HepG2 (cell line): ENCODE results near the gene CLCN4. TPM values are rescaled to one million over a fixed set of nuclear protein-coding genes. Genes with fewer than 3 reads are reported as not detected.

Experiments used
- ARNT2 ChIP-seq: sonication (generic); formaldehyde crosslinking; IDR thresholded peaks from 2 replicates; pipeline ENCODE4 v1.8.0; 2022; ENCODE audit warnings: mild to moderate bottlenecking, low read depth, missing genetic modification reagents, moderate library complexity
- HMG20B ChIP-seq: conservative IDR thresholded peaks from 2 replicates; pipeline ENCODE4 v1.6.1; 2016; ENCODE audit warnings: missing genetic modification reagents, missing compliant biosample characterization
- ZIK1 ChIP-seq: sonication (generic); formaldehyde crosslinking; IDR thresholded peaks from 2 replicates; pipeline ENCODE4 v1.5.0; 2020; ENCODE audit warnings: mild to moderate bottlenecking, low read depth, missing genetic modification reagents, borderline replicate concordance
- polyA plus RNA-seq, 8 experiments: library from polyadenylated mRNA; depleted of rRNA in 3 of 8; stranded (reverse) in 7 of 8; unstranded in 1 of 8; fragments of >200 nt; fragmentation: Illumina TruSeq in 4 of 8; extraction: Trizol in 4 of 8; gene quantifications; 2 replicates each; pipeline versions ENCODE4 v1.2.1 to v1.2.3, GENCODE V29; 2011 to 2016; ENCODE audit warnings: low read depth in 4 of 8, missing spikeins in 1 of 8, mixed read lengths in 1 of 8; ENCODE audit not compliant: insufficient read depth in 1 of 8
- total RNA-seq, 5 experiments: library from RNA; depleted of rRNA; stranded (reverse); fragments of >200 nt; fragmentation: Illumina TruSeq; extraction: Trizol; gene quantifications; 2 replicates each; pipeline ENCODE4 v1.2.3, GENCODE V29; 2016; ENCODE audit warnings: low read depth in 1 of 5
- TF ChIP-seq, protein P1 (sequence below), 2 experiments: fragments of 450-650 bp in 1 of 2; sonication (generic) in 1 of 2; formaldehyde crosslinking in 1 of 2; IDR thresholded peaks; 2 replicates each; pipeline versions ENCODE4 v1.6.1 to v1.8.0; 2016 to 2022; ENCODE audit warnings: antibody characterized with exemption in 1 of 2, mild to moderate bottlenecking in 1 of 2, missing genetic modification reagents in 1 of 2
- TF ChIP-seq, protein P2 (sequence below): sonication (generic); formaldehyde crosslinking; IDR thresholded peaks from 2 replicates; pipeline ENCODE4 v1.5.0; 2020; ENCODE audit warnings: missing genetic modification reagents, mild to moderate bottlenecking, borderline replicate concordance

Gene CLCN4
- total and polyA plus RNA-seq, 2 of the 13 experiments (the other 11 are each of a cell fraction or from before 2014, with no cell fraction given), result 1.8 to 2.5 TPM

DNA sequence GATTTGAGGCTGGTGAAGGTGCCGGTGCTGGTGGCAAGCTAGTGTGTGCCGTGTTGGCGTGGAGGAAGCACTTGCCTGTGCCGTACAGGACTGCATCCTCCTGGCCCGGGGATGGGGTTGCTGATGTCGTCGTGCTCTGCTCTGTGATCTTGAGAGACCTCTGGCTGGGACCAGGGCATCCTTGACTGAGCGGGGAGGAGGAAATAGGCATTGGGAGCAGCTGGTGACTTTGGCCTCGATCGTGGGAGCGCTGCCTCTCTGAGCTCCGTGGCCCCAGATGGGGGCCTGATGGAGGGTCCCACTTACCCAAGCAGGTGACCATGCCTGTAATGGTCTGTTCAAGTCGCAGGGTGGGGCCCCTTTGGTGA lies 31.5 kb upstream of the CLCN4 start (continued):
- TF ChIP-seq, protein P1, sequence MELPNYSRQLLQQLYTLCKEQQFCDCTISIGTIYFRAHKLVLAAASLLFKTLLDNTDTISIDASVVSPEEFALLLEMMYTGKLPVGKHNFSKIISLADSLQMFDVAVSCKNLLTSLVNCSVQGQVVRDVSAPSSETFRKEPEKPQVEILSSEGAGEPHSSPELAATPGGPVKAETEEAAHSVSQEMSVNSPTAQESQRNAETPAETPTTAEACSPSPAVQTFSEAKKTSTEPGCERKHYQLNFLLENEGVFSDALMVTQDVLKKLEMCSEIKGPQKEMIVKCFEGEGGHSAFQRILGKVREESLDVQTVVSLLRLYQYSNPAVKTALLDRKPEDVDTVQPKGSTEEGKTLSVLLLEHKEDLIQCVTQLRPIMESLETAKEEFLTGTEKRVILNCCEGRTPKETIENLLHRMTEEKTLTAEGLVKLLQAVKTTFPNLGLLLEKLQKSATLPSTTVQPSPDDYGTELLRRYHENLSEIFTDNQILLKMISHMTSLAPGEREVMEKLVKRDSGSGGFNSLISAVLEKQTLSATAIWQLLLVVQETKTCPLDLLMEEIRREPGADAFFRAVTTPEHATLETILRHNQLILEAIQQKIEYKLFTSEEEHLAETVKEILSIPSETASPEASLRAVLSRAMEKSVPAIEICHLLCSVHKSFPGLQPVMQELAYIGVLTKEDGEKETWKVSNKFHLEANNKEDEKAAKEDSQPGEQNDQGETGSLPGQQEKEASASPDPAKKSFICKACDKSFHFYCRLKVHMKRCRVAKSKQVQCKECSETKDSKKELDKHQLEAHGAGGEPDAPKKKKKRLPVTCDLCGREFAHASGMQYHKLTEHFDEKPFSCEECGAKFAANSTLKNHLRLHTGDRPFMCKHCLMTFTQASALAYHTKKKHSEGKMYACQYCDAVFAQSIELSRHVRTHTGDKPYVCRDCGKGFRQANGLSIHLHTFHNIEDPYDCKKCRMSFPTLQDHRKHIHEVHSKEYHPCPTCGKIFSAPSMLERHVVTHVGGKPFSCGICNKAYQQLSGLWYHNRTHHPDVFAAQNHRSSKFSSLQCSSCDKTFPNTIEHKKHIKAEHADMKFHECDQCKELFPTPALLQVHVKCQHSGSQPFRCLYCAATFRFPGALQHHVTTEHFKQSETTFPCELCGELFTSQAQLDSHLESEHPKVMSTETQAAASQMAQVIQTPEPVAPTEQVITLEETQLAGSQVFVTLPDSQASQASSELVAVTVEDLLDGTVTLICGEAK (IDR thresholded peaks at IDR 0.05), result no peak
- TF ChIP-seq, protein P1 (CRISPR knock-in tag; IDR thresholded peaks at IDR 0.05), result no peak
- no peak for TF ChIP-seq HMG20B (CRISPR knock-in tag)
- TF ChIP-seq ARNT2 (CRISPR knock-in tag), result no peak
- TF ChIP-seq ZIK1 (CRISPR knock-in tag), result no peak
- TF ChIP-seq, protein P2, sequence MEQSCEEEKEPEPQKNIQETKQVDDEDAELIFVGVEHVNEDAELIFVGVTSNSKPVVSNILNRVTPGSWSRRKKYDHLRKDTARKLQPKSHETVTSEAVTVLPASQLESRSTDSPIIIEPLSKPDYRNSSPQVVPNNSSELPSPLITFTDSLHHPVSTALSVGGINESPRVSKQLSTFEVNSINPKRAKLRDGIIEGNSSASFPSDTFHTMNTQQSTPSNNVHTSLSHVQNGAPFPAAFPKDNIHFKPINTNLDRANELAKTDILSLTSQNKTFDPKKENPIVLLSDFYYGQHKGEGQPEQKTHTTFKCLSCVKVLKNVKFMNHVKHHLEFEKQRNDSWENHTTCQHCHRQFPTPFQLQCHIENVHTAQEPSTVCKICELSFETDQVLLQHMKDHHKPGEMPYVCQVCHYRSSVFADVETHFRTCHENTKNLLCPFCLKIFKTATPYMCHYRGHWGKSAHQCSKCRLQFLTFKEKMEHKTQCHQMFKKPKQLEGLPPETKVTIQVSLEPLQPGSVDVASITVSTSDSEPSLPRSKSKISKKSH (CRISPR knock-in tag), result no peak
- TF ChIP-seq, all 625 proteins: peak for 0
